GM12873 (cell line): ENCODE data around the gene CTNNBIP1.

Experiments
- CTCF ChIP-seq: IDR thresholded peaks from 2 replicates; pipeline ENCODE4 v1.5.1; 2012; ENCODE audit warnings: low read depth, mild to moderate bottlenecking, moderate library complexity, low read length, control low read depth; ENCODE audit not compliant: insufficient read depth; ENCODE audit errors: missing control alignments

CTNNBIP1 gene

GRCh38 chr1:9882945-9883303 lies 27.1 kb downstream of the CTNNBIP1 start:
- no peak for TF ChIP-seq CTCF

DNA sequence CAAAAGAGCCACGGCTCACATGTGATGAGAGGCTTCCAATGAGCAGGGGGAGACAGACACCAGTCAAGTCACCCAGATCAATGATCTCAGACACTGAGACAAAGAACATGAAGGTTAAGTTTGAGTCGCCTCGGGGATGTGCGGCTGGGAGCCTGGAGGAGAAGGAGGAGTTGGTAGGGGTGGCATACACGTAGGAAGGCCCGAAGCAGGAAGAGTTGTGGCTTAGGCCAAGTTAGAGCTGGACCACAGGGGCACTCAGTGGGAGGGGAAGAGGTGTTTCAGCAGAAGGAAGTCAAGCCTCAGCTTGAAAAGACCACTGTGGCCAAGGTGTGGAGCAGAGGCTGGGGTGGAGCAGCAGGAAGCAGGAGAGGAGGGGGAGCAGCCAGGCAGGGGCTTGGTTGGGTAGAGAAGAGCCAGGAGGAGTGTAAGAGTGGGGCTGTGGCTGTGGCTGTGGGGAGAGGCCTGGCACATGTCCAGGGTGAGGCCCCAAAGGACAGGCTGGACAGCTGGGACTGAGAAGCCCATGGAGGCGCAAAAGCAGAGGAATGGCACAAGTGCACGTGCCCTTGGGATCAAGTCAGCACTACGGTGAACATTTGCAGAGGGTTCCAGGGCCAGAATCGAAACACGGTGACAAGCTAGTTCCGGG lies 27.6 kb downstream of the CTNNBIP1 start:
- TF ChIP-seq CTCF, result no peak

GRCh38 chr1:9881838-9882249 lies 28.2 kb downstream of the CTNNBIP1 start:
- TF ChIP-seq CTCF, result no peak

DNA sequence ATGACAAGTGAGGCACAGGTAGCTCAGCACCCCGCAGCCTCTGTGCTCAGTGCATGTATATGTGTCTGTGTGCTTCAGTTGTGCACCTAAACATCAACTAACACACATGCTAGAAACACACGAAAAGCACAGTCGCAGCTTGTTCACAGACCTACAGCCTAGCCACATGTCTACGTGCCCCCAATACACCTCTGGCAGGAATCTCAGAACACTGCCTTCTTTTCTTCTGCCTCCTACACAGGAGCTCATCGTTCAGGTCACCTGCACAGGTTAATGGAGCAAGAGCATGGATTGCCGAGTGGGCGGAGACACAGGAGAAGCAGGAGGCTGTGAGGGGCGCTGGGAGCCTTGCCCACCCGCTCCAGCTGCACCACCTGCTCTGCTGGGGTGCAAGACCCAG lies 31.7 kb downstream of the CTNNBIP1 start:
- no peak for TF ChIP-seq CTCF

DNA sequence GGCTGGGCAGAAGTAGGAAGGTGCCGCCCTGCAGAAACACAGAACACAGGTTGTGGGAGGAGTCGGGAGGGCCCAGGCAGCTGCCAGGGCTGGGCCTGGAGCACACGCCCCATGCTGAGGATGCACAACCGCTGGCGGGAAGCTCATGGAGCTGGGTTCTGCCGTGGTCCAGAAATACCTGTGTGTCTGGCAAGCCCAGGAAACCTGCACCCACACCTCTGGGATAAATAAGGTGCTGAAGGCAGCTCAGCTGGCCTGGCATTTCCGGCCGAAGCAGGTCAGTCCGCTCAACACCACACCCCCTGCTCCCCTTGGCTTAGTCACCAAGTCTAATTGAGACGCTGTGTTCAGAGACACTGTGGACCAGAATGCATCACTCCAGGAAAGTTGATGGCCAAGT lies 32.1 kb downstream of the CTNNBIP1 start:
- TF ChIP-seq CTCF, result no peak

DNA sequence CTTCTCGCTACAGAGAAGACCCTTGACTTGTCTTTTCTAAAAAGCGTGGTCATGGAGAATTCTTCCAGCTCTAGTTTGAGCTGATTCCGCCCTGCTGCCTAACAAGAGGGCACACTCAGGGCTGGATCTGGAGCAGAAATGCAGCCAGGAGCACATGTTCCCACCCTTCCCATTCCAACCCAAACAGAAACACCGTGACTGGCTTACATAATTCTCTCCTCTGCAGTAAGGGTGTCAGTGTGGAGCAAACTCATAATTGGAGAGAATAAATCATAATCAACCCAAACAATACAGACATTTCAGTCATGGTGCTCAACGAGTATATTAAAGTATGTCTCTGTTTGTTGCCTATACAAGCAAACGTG lies 34.5 kb downstream of the CTNNBIP1 start:
- no peak for TF ChIP-seq CTCF

DNA sequence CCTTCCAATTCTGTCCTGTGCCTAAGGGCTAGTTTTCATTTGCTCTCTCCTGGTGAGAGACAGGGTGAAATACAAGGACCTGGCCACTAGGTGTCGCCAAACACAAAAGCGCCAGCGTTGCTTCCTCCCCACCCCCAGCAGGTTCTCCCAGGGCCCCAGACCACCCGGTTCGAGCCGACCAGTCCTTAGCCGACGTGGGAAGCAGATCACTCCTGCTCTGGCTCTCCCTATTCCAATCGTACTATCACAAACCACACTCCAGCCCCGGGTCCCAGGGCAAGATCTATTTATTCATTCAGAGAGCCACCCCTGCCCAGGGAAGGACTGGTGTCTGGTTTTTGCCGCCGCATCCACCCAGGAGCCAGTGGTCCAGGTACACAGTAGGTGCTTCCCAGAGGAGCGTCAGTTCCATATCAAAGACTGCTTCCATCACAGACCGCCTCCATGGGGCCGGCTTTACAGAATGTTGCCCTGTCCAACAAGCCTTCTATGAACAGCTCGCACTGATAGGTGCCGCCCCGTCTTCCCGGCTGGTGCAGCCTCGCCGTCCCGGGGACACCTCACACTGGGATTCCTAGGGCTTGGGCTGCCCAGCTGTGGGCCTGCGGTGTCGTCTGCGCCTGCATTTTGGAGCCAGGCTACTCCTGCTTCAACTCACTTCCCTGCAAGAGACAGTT lies 35.0 kb downstream of the CTNNBIP1 start:
- peak; percentile 98 for TF ChIP-seq CTCF
